SH-SY5Y (cell line): ENCODE measurements around the gene ARFGEF3.

Experiments used
- GATA2 ChIP-seq: IDR thresholded peaks from 2 replicates; pipeline ENCODE4 v1.6.1; 2011; ENCODE audit warnings: mild to moderate bottlenecking, low read depth, low read length
- GATA3 ChIP-seq: IDR thresholded peaks from 2 replicates; pipeline ENCODE4 v1.6.1; 2011; ENCODE audit warnings: low read depth, mild to moderate bottlenecking, low read length, moderate library complexity

DNA sequence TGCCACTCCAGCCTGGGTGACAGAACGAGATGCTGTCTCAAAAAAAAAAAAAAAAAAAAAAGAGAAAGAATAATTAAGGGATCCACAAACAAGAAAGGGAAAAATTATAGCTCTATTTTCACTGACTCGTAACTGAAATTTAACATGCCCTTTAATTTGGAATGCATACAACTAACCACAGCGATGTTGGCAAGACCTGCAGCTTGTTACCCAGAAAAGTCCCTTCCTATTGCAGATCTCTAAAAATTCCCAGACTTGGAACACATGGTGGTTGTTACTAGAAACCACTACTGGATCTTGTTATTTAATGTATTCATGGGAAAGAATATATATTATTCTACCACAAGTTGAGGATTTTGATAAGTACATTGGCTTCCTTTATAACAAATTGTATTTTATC is 188.2 kb downstream of the ARFGEF3 start:
- TF ChIP-seq GATA2, result no peak
- TF ChIP-seq GATA3, result no peak
